ENCODE data around the gene HABP2.

HABP2 gene

DNA sequence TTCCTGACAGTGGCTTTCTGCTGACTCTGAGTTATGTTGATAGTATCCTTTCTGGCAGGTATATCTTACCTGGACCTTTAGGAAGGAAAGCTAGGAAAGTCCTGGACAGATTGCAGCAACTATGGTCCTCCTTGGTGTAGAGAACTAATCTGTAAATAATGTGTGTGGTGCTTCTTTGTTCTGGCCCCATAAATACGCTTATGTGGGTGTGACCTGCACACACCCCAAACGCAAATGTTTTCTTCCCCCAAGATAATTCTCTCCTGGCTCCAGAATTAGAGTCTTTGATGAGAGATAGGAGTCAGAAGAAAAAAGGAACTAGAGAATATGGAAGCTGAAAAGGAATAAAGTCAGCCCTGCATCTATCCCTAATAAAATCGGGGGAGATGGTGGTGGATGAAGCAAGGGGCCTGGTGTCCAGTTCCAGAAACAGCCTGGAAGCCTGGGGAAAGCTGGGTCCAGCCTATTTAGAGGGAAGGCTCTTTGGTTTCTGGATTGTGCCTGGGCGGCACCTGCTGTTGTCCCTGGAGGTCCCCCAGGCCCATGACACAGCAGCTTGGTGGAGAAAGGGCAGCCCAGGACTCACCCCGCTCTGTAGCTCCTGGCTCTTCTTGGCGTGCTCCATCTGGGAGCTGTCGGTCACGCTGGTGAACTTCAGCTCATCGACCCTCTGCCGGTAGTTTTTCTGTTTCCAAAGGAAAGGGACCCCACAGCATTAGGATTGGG lies 72.8 kb downstream of the HABP2 start:
- TF ChIP-seq, protein P1, sequence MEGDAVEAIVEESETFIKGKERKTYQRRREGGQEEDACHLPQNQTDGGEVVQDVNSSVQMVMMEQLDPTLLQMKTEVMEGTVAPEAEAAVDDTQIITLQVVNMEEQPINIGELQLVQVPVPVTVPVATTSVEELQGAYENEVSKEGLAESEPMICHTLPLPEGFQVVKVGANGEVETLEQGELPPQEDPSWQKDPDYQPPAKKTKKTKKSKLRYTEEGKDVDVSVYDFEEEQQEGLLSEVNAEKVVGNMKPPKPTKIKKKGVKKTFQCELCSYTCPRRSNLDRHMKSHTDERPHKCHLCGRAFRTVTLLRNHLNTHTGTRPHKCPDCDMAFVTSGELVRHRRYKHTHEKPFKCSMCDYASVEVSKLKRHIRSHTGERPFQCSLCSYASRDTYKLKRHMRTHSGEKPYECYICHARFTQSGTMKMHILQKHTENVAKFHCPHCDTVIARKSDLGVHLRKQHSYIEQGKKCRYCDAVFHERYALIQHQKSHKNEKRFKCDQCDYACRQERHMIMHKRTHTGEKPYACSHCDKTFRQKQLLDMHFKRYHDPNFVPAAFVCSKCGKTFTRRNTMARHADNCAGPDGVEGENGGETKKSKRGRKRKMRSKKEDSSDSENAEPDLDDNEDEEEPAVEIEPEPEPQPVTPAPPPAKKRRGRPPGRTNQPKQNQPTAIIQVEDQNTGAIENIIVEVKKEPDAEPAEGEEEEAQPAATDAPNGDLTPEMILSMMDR (IDR thresholded peaks at IDR 0.05; ENCODE audit: insufficient read depth, missing control alignments): no peak
- DNase-seq (ENCODE audit: insufficient read length, low spot score) (no peak), FAIRE-seq (no peak)

- TF ChIP-seq, protein P1 (IDR thresholded peaks at IDR 0.05; ENCODE audit: insufficient read depth, missing control alignments): no peak
- DNase-seq (ENCODE audit: insufficient read length, low spot score) (no peak), FAIRE-seq (no peak)
Observed at GRCh38 chr10:113626809-113627355, 74.0 kb downstream of the HABP2 start.

GRCh38 chr10:113627836-113628235 lies 75.0 kb downstream of the HABP2 start:
- FAIRE-seq (no peak), DNase-seq (ENCODE audit: insufficient read length, low spot score) (no peak)
- TF ChIP-seq, protein P1 (IDR thresholded peaks at IDR 0.05; ENCODE audit: insufficient read depth, missing control alignments): no peak

DNA sequence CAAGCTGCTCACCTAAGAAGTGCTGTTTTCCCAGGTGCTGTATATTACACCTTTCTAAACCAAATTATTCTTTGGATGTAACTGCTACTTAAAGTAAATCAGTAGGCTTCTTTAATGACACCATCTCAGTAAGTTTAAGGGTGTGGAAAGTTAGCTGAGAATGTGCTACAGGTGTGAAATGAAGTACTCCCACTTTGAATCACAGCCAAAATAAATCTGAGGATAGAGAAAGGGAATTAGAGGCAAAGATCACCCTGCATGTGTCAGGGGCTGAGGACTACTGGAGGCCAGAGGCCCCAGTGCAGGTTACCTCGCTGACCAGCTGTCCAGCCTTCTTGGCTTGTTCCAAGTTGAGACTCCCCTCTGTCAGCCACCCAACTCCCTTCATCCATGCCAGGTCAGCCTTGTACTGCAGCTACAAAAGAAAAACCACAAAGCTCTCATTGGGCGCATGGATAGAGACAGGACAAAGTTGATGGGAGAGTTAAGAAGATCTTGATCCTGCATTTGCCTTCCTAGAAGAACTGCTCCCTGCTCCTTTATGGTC lies 75.8 kb downstream of the HABP2 start:
- FAIRE-seq (no peak), DNase-seq (ENCODE audit: insufficient read length, low spot score) (no peak)
- TF ChIP-seq, protein P1 (IDR thresholded peaks at IDR 0.05; ENCODE audit: insufficient read depth, missing control alignments): no peak

DNA sequence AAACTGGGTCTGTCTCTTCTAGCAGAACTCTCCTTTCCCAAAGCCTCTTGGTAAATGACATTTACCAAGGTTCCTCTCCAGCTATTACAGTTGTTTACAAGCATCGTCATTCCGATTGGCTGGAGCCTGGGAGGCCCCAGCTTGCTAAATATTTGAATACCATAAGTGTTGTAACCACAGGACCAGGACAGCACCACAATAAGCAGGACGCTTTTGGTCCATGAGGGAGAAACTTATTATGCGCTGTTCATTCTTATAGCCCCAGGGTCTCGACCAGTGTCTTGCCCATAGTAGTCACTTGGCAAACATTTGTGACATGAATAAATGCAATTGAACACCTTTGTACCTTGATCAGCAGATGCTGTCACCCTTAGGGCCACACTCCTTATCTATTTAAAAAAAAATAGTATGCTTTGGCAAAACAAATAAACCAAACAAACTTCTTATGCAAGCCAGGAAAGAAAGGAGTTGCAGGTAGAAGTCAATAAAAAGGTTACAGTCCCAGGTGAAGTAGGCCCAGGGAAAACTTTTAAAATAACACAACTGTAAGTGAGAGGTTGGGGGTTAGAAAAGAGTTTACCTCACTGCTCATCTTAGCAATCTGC lies 78.2 kb downstream of the HABP2 start:
- FAIRE-seq (no peak), DNase-seq (ENCODE audit: insufficient read length, low spot score) (no peak)
- TF ChIP-seq, protein P1 (IDR thresholded peaks at IDR 0.05; ENCODE audit: insufficient read depth, missing control alignments): no peak

DNA sequence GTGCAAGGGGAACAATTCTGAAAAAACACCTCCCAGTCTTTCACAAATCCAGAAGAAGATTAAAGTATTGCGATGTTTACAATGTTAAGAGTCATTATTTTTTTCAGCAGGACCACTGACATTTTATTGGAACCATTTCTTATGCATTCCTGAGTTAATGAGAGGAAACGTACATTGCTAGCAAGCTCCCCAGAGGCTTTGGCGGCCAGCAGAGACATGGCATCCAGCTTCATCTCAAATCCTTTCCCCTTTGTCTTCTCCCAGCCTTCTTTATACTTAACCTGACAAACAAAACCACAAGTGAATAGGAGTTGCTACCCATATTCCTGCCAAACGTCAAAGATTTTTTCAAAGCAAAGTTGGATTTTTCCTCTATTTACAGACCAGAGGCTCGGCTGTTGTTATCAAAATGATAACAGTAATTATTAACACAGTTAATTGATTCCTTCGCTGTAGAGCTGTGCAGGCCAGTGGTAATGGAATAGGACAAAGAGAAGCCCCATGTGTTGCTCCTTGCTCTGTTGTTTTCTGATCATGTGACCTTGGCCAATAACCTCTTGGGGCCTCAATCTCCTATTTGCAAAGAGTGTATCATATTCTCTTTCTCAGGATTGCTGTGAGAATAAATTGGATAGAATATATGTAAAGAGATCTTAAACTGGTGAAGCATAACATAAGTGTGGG lies 79.0 kb downstream of the HABP2 start:
- TF ChIP-seq, protein P1 (IDR thresholded peaks at IDR 0.05; ENCODE audit: insufficient read depth, missing control alignments): no peak
- DNase-seq (ENCODE audit: insufficient read length, low spot score): no peak
- FAIRE-seq: no peak

All from D721Med (cell line).